ENCODE measurements around the gene TCERG1L.

The TCERG1L gene

GRCh38 chr10:131047501-131047900 is 264.0 kb downstream of the TCERG1L start:
- in situ Hi-C loops (cut with MboI; ENCODE audit: low sequenced_read_pairs) = no loop called here

DNA sequence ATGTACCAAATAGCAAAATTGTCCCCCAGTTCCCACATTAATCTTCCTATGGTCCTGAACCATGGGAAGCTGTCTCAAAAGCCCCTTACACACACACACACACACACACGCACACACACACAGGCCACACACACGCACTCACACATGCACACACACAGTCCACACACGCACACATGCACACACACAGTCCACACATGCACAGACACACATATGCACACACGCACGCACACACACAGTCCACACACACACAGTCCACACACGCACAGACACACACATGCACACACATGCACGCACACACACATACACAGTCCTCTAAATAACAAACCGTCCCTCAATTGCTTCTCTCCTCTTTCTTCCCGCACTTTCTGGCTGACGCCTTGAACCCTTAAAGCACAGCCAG is 265.3 kb downstream of the TCERG1L start:
- in situ Hi-C loops (cut with MboI; ENCODE audit: low sequenced_read_pairs) = no loop called here

DNA sequence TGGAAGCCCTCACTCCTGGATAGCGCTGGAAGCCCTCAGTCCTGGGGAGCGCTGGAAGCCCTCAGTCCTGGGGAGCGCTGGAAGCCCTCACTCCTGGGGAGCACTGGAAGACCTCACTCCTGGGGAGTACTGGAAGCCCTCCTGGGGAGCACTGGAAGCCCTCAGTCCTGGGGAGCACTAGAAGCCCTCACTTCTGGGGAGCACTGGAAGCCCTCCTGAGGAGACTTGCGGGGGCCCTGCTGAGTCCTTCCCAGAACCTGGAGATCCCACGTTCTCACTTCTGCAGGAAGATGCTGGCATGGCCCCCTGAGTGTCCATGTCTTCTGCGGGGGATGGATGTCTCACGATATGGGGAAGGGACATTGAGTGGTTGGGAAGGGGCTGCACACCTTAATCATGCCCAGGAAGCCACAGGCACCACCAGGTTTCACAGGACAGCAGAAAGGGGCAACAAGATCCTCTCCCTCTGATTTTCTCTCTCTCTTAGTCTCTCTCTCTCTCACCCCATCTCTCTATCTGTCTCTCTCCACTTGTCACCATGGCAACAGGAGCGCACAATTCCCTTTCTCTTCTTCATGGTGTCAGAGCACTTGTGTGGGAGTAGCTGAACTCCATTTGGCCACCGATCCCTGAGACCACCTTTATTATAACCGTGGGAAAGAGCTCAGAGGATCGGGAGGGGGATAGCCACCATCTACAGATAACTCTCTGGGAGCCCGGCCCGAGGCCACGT is 267.0 kb downstream of the TCERG1L start:
- in situ Hi-C loops (cut with MboI; ENCODE audit: low sequenced_read_pairs) = no loop called here

GRCh38 chr10:131043039-131043691 is 268.4 kb downstream of the TCERG1L start:
- in situ Hi-C loops (cut with MboI; ENCODE audit: low sequenced_read_pairs) = no loop called here

Data from hTERT RPE-1 (cell line).